NCI-H146 treated with DMSO at 0.1 percent for 48 hours (cell line): ENCODE data around the gene OPN1MW3.
"Not testable (repeated sequence)": the region's sequence is repeated elsewhere in the genome, so short reads cannot be mapped to it uniquely, and the experiment has no call there.

Source experiments
- DNase-seq: peaks from one replicate; lab custom pipeline; 2025; ENCODE audit not compliant: unreplicated experiment; lab: John Stamatoyannopoulos, UW

OPN1MW3 gene

DNA sequence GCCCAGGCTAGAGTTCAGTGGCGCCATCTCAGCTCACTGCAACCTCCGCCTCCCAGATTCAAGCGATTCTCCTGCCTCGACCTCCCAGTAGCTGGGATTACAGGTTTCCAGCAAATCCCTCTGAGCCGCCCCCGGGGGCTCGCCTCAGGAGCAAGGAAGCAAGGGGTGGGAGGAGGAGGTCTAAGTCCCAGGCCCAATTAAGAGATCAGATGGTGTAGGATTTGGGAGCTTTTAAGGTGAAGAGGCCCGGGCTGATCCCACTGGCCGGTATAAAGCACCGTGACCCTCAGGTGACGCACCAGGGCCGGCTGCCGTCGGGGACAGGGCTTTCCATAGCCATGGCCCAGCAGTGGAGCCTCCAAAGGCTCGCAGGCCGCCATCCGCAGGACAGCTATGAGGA lies at the start of gene OPN1MW3:
TSS of gene OPN1MW3 (plus strand) at position 301 of the 400 bp plus-strand sequence. CDS start at position 339, 38 bp downstream.
- DNase-seq, result not testable (repeated sequence)

DNA sequence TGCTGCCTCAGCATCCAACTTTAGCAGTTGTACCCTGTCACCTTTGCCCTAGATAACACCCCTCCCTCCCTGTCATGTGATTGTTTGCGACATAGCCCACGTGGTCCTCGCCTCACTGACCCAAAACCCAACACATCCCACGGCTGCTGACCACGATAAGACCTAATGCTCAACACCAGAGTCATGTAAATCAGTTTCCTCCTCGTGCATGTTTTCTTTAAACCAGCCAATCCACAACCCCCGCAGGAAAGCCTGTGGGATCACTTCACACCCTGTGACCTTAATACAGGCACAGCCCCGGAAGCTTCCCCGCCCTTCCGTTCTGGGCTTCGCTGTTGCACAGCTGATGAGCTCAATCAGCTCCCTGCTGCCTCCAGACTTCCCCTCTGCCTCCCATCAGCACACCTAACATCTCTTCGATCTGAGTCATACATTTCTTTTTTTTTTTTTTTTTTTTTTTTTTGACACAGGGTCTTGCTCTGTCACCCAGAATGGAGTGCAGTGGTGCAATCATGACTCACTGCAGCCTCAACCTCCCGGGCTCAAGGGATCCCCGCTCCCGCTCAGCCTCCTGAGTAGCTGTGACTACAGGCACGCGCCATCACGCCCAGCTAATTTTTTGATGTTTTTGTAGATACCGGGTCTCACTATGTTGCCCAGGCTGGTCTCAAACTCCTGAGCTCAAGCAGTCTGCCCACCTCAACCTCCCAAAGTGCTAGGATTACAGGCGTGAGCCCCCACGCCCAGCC lies 47.5 kb upstream of the OPN1MW3 start:
- DNase-seq, result not testable (repeated sequence)

DNA sequence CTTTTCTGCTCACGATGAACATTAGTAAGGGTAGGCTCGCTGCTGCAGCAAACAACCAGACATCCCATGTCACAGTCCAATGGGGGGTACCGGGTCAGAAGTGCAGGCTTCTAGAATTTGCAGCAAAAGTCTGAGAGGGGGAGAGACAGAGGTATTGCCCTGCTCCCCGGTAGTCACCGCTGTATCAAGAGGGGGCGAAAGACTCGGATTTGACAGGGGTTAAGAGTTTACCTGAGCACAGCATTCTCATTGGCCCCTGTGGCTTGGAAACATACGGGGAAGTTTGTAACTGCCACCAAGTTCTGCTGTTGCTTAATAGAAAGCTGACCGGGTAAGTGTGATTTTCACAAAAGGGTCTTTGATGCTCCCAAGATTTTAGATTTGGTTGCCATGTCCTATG lies 46.3 kb upstream of the OPN1MW3 start:
- DNase-seq, result not testable (repeated sequence)

DNA sequence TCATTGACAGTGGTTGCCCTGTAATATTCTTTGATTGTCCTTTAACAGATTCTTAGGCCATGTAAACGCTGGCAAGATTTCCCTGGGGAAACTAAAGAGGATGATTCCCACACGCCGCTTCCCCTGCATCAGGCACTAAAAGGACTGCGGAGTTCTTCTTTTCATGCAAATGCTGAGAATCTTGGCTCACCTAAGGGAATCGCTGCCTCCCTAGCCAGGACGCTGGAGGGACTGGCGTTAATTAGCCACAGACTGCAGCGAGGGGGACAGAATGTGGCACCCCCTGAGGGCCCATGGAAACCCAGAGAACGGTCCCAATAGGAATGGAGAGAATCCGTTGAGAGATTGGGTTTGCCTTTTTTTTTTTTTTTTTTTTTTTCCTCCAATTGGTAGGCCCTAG lies 45.9 kb upstream of the OPN1MW3 start:
- not testable (repeated sequence) for DNase-seq

DNA sequence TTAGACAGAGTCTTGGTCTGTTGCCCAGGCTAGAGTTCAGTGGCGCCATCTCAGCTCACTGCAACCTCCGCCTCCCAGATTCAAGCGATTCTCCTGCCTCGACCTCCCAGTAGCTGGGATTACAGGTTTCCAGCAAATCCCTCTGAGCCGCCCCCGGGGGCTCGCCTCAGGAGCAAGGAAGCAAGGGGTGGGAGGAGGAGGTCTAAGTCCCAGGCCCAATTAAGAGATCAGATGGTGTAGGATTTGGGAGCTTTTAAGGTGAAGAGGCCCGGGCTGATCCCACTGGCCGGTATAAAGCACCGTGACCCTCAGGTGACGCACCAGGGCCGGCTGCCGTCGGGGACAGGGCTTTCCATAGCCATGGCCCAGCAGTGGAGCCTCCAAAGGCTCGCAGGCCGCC lies 37.9 kb upstream of the OPN1MW3 start, which contains the start of gene OPN1MW2:
TSS of gene OPN1MW2 (plus strand) at position 301 of the 400 bp plus-strand sequence. CDS start at position 361, 60 bp downstream.
- DNase-seq, result not testable (repeated sequence)

DNA sequence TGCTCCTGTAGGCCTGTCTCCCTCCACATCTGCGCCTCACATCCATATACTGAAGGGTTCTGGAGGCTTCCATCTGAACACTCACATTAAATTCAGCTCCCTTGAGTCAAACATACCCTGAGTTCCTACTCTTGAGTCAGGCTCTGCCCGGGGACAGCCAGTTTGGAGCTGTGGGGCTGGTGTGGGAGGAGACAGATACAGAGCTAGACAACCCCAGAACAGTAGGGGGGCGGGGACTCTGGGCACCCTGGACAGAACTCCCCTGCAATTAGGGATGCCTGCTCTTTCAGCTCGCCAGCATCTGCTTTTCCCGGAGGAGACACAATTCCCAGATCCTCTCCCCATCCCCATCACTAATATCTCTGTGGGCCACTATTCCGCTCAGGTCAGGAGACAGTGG lies 32.1 kb upstream of the OPN1MW3 start:
- not testable (repeated sequence) for DNase-seq

DNA sequence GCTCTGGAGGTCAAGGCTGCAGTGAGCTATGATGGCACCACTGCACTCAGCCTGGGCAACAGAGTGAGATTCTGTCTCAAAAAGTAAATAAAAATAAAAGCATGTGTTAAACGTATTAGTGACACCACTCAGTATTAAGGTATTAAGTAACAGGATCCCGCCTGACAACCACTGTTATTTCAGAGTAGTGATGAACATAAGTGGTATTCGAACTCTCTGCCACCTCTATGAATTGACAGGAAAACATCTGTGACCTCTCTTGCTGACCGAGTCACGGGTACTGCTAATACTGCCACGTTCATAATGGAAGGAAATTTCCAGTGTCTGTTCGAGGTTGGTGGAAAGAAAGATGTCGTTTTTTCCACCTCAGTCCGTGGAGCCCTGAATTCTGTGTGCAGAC lies 30.7 kb upstream of the OPN1MW3 start:
- not testable (repeated sequence) for DNase-seq

DNA sequence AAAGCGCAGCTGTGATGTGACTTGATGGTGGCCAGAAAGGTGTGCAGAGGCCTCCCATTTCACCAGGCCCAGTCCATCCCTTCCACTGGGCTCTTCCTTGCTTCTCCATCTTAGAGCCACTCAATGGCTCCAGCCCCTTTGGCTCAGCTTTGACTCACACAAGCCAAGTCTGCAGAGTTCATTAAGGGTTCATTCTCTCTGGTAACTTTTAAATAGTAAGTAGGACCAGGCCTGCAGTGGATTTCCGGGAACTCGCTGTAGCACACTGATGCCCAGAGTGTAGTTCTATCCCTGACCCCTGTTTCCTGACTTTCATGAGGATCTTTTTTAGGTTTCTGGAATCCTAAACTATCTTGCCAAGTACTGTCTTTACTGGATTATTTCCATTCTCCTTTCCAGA lies 25.9 kb upstream of the OPN1MW3 start:
- DNase-seq, result not testable (repeated sequence)

DNA sequence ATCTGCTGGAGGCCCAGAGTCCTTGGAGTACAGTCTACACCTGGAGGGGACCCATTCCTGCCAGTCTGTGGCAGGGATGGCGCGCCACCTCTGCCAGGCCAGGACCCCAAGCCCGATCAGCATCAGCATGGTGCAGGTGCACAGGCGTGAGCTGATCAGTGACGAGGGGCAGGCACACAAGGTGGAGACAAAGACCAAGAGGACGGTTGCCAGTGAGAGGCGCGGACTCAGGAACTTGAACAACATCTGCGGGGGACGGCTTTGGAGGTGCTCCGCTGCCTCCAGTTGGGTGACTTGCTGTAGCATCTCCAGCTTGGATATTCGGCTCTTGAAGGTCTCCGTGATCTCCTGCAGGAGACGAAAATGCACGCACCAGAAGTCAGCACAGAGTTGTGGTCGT lies 23.8 kb upstream of the OPN1MW3 start:
- DNase-seq, result not testable (repeated sequence)

DNA sequence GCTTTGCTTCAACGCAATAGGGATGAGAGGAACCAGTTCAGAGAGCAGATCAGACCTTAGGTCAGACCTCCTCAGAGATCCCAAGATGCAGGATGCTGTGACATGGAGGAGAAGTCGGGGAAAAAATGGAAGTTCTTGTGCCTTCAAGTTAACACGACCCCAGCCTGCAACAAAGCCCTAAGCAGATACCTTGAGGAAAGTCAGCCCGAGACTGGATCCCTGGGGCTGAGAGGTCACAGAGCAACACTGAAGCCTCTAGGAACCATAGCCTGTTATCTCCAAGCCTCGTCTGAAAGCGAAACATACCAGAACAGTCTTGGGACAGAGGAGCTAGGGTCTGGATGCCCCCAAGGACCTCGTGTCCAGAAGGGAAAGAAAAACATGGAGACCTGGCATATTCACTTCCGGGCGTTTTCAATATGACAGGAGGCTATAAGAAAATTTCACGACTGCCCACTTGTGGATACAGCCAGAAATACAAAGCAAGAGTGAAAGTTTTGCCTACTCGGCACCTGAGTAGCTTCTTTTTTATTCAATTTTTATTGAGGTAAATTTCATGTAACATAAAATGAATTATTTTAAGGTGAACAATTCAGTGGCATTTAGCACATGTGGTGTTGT lies 18.3 kb upstream of the OPN1MW3 start:
- not testable (repeated sequence) for DNase-seq

DNA sequence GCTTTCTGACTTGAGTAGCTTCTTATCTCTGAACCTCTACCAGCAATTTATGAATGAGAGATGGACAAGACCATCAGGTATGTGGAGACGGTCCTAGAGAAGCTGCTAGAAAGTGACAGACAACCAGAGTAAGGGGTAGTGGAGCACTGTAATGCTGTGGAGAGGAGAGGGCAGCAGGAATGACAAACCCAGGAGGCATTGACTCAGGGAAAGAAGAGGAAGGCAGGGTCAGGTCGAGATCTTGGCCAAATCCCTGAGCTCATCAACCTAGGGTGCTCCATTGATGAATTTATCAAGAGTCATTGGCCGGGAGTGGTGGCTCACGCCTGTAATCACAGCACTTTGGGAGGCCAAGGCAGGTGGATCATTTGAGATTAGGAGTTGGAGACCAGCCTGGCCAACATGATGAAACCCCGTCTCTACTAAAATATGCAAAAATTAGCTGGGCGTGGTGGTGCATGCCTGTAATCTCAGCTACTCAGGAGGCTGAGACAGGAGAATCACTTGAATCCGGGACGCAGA lies 17.3 kb upstream of the OPN1MW3 start:
- DNase-seq, result not testable (repeated sequence)

DNA sequence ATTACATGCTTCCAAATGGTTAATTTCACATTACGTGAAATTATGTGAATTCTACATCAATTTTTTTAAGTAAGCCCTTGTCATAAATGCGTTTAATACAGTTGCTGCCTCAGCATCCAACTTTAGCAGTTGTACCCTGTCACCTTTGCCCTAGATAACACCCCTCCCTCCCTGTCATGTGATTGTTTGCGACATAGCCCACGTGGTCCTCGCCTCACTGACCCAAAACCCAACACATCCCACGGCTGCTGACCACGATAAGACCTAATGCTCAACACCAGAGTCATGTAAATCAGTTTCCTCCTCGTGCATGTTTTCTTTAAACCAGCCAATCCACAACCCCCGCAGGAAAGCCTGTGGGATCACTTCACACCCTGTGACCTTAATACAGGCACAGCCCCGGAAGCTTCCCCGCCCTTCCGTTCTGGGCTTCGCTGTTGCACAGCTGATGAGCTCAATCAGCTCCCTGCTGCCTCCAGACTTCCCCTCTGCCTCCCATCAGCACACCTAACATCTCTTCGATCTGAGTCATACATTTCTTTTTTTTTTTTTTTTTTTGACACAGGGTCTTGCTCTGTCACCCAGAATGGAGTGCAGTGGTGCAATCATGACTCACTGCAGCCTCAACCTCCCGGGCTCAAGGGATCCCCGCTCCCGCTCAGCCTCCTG lies 9.9 kb upstream of the OPN1MW3 start:
- DNase-seq, result not testable (repeated sequence)

DNA sequence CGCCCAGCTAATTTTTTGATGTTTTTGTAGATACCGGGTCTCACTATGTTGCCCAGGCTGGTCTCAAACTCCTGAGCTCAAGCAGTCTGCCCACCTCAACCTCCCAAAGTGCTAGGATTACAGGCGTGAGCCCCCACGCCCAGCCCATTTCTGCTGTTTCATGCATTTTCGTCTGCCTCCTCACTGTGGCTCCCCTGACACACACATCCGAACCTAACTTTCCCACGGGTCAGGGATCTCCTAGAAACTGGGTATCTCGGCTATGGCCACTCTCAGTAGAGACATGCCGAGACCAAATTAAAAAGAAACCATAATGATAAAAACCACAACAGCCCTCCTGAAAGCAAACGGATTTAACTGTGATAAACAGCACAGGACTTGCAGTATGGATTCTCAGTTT lies 9.3 kb upstream of the OPN1MW3 start:
- not testable (repeated sequence) for DNase-seq

DNA sequence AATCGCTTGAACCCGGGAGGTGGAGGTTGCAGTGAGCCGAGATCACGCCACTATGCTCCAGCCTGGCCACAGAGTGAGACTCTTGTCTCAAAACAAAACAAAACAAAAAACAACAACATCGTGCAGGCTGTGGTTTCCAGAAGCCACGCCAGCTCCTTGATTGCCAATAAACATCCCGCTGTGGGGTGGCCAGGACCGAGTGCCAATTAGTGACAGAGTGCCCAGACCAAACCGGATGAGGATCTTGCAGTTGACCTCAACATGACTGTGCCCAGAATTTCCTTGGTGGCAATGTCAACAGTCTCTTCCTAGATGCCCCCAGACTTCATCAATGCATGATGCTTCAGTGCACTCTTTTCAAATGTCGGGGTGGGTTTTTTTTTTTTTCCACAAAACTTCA lies 1.3 kb downstream of the OPN1MW3 start:
- not testable (repeated sequence) for DNase-seq

DNA sequence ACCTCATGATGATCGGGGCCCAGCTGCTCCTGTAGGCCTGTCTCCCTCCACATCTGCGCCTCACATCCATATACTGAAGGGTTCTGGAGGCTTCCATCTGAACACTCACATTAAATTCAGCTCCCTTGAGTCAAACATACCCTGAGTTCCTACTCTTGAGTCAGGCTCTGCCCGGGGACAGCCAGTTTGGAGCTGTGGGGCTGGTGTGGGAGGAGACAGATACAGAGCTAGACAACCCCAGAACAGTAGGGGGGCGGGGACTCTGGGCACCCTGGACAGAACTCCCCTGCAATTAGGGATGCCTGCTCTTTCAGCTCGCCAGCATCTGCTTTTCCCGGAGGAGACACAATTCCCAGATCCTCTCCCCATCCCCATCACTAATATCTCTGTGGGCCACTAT lies 5.7 kb downstream of the OPN1MW3 start:
- DNase-seq, result not testable (repeated sequence)

DNA sequence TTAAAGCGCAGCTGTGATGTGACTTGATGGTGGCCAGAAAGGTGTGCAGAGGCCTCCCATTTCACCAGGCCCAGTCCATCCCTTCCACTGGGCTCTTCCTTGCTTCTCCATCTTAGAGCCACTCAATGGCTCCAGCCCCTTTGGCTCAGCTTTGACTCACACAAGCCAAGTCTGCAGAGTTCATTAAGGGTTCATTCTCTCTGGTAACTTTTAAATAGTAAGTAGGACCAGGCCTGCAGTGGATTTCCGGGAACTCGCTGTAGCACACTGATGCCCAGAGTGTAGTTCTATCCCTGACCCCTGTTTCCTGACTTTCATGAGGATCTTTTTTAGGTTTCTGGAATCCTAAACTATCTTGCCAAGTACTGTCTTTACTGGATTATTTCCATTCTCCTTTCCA lies 11.9 kb downstream of the OPN1MW3 start:
- not testable (repeated sequence) for DNase-seq

DNA sequence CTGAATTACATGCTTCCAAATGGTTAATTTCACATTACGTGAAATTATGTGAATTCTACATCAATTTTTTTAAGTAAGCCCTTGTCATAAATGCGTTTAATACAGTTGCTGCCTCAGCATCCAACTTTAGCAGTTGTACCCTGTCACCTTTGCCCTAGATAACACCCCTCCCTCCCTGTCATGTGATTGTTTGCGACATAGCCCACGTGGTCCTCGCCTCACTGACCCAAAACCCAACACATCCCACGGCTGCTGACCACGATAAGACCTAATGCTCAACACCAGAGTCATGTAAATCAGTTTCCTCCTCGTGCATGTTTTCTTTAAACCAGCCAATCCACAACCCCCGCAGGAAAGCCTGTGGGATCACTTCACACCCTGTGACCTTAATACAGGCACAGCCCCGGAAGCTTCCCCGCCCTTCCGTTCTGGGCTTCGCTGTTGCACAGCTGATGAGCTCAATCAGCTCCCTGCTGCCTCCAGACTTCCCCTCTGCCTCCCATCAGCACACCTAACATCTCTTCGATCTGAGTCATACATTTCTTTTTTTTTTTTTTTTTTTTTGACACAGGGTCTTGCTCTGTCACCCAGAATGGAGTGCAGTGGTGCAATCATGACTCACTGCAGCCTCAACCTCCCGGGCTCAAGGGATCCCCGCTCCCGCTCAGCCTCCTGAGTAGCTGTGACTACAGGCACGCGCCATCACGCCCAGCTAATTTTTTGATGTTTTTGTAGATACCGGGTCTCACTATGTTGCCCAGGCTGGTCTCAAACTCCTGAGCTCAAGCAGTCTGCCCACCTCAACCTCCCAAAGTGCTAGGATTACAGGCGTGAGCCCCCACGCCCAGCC lies 27.3 kb downstream of the OPN1MW3 start:
- DNase-seq, result not testable (repeated sequence)

DNA sequence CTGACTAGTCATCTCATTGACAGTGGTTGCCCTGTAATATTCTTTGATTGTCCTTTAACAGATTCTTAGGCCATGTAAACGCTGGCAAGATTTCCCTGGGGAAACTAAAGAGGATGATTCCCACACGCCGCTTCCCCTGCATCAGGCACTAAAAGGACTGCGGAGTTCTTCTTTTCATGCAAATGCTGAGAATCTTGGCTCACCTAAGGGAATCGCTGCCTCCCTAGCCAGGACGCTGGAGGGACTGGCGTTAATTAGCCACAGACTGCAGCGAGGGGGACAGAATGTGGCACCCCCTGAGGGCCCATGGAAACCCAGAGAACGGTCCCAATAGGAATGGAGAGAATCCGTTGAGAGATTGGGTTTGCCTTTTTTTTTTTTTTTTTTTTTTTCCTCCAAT lies 29.0 kb downstream of the OPN1MW3 start:
- not testable (repeated sequence) for DNase-seq

DNA sequence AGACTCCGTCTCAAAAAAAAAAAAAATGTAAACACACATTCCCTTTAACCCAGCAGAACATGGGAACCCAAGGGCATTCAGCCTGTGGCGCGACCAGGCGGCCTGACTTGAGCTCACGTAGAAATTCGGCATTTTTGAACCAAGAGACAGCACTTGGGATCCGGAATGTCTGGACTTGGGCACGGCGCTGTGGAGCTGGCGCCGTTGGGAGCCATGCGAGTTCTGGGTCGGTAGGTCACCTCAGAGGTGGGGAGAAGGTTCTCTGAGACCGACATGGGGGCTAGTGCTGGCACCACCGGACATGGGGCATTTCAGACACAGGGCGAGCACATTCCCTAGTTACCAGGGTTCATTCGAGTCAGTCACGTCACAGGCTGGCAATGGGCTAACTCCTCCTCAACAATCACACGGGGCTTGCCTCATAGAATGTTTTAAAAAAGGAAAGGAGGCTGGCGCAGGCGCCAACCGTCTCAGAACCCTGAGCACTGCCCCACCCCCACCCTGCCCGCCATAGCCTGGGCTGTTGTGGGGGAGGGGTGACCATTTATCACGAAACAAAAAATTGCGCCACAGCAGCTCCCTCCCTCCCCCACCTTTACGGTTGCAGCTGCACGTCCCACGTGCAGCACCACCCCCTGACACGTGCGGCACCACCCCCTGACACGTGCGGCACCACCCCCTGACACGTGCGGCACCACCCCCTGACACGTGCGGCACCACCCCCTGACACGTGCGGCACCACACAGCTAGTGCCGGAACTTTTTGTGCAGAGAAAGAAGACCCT lies 37.6 kb downstream of the OPN1MW3 start, which contains the start of gene TEX28:
TSS of gene TEX28 (minus strand) at position 334 of the 784 bp plus-strand sequence. CDS start 3,007 bp downstream, outside the sequence.
- DNase-seq, result no peak
